CD4-positive, alpha-beta T cell treated with Interleukin-17A for 1 hour (primary cell): ENCODE results near the gene SCAMP4.
"Not testable (repeated sequence)": the region's sequence is repeated elsewhere in the genome, so short reads cannot be mapped to it uniquely, and the experiment has no call there.

Experiments used
- DNase-seq: peaks from one replicate; pipeline ENCODE4 v3.0.0-alpha.2; 2020

SCAMP4 gene

DNA sequence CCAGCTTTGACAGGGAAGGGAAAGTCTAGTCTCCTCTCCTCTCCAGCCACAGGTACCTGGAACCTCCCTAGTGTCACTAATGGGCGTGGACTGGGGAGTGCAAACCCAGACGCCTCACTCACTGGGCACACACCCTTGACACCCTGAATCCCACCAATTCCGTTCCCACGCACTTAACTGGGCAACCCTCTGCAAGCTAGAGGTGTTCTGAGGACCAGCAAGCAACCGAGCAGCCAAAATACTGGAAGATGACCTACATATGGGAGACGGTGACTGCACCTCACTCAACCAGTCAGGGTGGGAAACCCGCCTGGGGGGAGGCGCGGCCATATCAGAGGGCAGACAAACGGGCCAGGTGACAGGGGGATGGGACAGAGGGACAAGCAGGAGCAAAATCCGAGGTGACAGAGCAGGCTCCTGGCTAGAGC is 20.9 kb upstream of the SCAMP4 start:
- peak; percentile 77 for DNase-seq

- DNase-seq, result no peak
These were observed 20.4 kb upstream of the SCAMP4 start for GRCh38 chr19:1884719-1885334.

DNA sequence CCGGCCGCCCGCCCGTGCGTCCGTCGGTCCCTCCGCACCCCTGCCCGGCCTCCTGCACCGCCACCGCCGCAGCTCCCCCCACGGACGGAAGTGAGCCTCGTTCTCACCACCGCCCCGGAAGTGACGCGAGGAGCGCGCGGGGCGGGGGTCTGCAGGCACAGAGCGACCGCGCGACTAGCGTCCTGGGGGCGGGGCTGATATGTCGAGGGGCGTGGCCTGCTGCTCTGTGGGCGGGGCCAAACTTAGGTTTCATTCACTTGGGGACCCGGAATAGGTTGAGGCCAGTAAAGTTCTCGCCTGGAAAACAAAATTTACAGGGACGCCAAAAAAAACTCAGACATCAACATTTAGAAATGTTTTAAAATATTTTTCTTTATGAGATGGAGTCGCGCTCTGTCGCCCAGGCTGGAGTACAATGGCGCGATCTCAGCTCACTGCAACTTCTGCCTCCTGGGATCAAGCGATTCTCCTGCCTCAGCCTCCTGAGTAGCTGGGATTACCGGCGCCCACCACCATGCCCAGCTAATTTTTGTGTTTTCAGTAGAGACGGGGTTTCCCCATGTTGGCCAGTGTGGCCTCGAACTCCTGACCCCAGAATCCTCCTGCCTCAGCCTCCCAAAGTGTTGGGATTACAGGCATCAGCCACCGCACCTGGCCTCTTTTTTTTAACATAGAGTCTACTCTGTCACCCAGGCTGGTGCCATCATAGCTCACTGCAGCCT is 19.6 kb upstream of the SCAMP4 start, which contains the start of gene ABHD17A:
Gene ABHD17A (minus strand): TSS at position 99 of the 722 bp plus-strand sequence. CDS start 3,930 bp downstream, outside the sequence.
- DNase-seq, result peak; percentile 95

DNA sequence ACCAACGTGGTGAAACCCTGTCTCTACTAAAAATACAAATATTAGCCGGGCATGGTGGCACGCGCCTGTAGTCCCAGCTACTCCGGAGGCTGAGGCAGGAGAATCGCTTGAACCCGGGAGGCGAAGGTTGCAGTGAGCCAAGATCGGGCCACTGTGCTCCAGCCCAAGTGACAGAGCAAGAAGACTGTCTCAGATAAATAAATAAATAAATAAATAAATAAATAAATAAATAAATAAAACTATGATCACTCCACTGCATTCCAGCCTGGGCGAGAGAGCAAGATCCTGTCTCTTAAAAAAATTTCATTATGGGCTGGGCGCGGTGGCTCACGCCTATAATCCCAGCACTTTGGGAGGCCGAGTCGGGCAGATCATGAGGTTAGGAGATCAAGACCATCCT is 18.8 kb upstream of the SCAMP4 start:
- not testable (repeated sequence) for DNase-seq

- no peak for DNase-seq
These were observed 16.8 kb upstream of the SCAMP4 start for GRCh38 chr19:1888385-1888784.

GRCh38 chr19:1889907-1890306 is 15.3 kb upstream of the SCAMP4 start:
- no peak for DNase-seq

DNA sequence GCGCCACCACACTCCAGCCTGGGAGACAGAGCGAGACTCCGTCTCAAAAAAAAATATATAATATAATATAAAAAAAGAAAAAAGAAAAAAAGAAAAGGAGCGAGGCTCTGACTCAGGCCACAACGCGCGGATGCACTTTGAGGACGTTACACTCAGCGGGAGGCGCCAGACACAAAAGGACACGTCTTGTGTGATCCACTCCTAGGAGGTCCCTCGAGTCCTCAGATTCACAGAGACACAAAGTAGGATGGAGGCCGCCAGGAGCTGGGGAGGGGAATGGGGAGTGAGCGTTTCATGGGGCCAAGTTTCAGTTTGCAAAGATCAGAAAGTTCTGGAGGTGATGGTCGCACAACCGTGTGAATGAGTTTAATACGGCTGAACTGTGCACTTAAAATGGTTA is 11.4 kb upstream of the SCAMP4 start:
- DNase-seq, result no peak

- no peak for DNase-seq
These were observed 8.7 kb upstream of the SCAMP4 start for GRCh38 chr19:1896508-1896907.

GRCh38 chr19:1901940-1902404 is 3.2 kb upstream of the SCAMP4 start:
- peak; percentile 34 for DNase-seq

- no peak for DNase-seq
These were observed 2.3 kb upstream of the SCAMP4 start for GRCh38 chr19:1902923-1903322.

- DNase-seq, result no peak
These were observed 414 bp upstream of the SCAMP4 start for GRCh38 chr19:1904860-1905109.

DNA sequence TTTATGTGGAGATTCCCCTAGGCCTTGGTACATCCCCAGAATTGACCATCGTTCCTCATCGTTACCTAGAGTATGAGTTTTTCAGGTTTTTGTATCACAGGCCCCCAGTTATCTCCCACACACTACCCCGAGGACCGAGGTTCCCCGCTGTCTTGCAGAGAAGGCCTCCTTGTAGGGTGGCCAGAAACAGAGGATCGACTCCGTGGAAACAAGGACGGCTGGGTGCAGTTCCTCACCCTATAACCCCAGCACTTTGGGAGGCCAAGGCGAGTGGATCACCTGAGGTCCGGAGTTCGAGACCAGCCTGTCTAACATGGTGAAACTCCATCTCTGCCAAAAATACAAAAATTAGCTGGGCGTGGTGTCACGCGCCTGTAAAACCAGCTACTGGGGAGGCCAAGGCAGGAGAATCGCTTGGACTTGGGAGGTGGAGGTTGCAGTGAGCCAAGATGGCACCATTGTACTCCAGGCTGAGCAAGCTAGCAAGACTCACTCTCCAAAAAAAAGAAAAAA is 720 bp downstream of the SCAMP4 start:
- DNase-seq, result no peak

DNA sequence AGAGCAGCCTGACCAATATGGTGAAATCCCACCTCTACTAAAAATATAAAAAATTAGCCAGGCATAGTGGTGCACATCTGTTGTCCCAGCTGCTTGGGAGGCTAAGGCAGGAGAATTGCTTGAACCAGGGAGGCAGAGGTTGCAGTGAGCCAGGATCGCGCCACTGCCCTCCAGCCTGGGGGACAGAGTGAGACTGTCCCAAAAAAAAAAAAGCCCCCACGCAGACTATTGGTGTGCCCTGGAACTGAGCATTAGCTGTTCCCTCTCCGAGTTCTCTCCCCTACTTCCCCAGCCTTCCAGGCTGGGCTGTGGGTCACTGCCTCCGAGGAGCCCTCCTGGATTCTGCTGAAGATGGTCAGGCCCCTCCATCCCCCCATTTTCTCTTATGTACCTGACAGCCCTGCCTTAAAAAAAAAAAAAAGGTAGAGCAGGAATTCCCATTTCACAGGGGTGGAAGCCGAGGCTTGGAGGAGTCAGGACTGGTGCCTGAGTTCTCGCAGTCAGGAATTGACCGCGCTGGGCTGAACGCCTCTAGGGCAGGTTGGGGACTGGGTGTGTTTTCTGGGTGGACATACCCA is 1.9 kb downstream of the SCAMP4 start:
- no peak for DNase-seq

DNA sequence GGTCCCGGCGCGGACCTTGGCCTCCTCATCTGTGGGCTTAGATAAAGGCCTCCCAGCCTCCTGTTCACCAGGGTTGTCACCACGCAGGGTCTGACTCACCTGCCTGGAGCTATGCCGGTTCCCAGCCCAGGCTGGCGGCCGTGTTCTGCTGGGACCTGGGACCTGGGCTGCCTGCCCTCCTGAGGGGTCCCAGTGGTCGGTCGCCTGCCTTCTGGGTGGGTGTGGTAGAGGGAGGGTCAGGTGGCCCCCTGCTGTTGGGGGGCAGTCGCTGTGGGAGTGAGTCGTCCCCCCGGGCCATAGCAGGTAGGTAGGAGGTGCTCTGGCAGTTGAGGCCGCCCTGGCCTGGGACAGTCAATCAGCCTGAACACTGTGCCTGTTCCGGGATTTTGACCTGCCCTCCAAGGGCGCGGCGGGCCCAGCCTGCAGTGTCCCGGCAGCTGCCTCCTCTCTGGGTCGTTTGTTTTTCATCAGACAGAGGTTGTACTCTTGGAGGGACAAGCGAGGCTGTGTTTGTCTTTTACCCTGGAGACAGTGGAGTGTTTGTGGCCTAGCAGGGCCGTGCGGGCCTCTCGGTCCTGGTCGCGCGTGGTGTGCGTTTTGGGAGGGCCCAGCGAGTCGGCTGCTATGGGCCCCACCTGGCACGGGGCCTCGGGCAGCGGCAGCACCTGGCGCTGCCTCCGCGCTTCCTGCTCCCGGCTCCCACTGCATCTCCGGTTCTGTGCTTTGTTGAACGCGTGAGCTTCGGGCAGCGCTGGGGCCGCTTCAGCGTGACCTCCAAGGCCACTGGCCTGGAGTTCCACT is 2.6 kb downstream of the SCAMP4 start:
- no peak for DNase-seq

GRCh38 chr19:1908364-1908678 is 3.1 kb downstream of the SCAMP4 start:
- no peak for DNase-seq

DNA sequence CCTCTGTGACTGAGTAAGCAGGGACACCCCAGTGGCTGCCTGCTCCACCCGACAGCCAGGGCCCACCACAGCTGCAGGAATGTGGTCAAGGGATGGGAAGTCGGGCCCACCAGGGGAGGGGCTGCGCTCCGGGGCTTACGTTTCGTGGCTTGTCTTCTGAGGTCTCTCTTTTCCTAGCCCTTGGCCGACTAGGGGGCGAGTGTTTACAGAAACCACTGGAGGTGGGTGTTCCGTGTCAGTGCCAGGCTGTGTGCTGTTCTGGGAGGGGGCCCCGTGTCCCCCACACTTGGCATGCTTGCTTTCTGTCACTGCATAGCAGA is 4.5 kb downstream of the SCAMP4 start:
- no peak for DNase-seq

DNA sequence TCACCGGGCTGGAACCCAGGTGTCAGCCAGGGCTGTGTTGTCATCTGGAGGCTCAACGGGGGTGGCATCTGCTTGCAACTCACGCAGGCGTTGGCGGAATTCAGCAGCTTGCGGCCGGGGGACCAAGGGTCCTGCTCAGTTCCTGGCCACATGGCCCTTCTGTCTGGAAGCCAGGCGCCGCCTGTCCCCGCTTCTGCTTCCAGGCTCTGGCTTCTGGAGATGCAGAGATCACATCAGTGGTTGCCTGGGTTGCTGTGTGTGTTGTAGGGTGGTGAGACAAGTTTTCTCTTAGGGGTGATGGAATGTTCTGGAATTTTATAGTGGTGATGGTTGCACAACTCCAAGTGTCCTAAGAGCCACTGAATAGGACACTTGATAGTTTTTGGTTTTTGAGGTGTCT is 5.0 kb downstream of the SCAMP4 start:
- no peak for DNase-seq

- no peak for DNase-seq
These were observed 5.9 kb downstream of the SCAMP4 start for GRCh38 chr19:1911098-1911497.

DNA sequence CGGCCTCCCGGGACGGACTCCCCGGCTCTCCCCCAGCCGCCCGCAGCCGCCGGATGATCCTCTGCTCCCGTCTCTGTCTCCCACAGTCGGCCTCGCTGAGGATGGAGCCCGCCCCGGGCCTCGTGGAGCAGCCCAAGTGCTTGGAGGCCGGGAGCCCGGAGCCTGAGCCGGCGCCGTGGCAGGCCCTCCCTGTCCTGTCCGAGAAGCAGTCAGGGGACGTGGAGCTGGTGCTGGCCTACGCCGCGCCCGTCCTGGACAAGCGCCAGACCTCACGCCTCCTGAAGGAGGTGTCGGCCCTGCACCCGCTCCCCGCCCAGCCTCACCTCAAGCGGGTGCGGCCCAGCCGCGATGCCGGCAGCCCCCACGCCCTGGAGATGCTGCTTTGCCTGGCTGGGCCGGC is 6.8 kb downstream of the SCAMP4 start:
- no peak for DNase-seq

GRCh38 chr19:1912760-1913505 is 7.7 kb downstream of the SCAMP4 start:
- no peak for DNase-seq

- no peak for DNase-seq
These were observed 8.8 kb downstream of the SCAMP4 start for GRCh38 chr19:1913781-1914577.

DNA sequence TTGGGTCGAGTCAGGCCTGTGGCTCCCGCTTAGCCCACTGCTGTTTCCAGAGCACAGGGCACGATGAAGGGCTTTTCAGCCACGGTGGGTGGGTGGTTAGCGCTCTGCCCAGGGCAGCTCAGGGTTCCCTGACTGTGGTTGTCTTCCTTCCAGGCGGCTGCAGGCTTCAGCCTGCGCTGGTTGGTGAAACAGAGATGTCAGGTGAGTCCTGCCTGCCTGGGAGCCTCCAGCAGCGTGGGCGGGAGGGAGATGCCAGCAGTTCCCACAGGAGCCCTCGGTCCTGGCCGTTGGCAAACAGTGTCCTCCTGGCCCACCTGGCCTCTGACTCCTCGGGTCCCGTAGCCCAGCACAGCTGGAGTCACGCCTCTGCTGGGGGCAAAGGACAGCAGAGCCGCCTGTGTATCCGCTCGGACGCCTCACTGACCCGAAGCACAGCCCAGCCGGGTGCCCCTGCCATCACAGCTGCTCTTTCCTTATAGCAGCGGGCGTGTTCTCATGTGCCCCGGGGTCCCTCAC is 9.7 kb downstream of the SCAMP4 start:
- no peak for DNase-seq
